ENCODE measurements around the gene SFN. TPM values are rescaled to one million over a fixed set of nuclear protein-coding genes. Genes with fewer than 3 reads are reported as not detected.

Gene SFN
- total RNA-seq, 1 donor: under 0.01 TPM

- Histone ChIP-seq H3K4me3 (ENCODE audit: insufficient read depth, low read length) (no peak overlapping the region), H4K20me1 (ENCODE audit: insufficient read depth, low read length) (no peaks in the 10 kb centered on the region), H3K36me3 (ENCODE audit: insufficient read depth, low read length) (peaks cover 39% of the 10 kb centered on the region), H3K4me2 (ENCODE audit: insufficient read depth, low read length) (no peak overlapping the region), H3K27me3 (ENCODE audit: insufficient read depth, low read length) (no peaks in the 10 kb centered on the region), H3K27ac (ENCODE audit: low read depth, low read length) (no peak overlapping the region), H3K9me3 (ENCODE audit: low read depth, low read length) (no peaks in the 10 kb centered on the region), H3K79me2 (ENCODE audit: insufficient read depth, low read length) (peaks cover 57% of the 10 kb centered on the region), H2AFZ (ENCODE audit: low read length) (no peak overlapping the region), H3K4me1 (ENCODE audit: insufficient read depth, low read length) (peaks cover 16% of the 10 kb centered on the region)
- TF ChIP-seq, protein P1, sequence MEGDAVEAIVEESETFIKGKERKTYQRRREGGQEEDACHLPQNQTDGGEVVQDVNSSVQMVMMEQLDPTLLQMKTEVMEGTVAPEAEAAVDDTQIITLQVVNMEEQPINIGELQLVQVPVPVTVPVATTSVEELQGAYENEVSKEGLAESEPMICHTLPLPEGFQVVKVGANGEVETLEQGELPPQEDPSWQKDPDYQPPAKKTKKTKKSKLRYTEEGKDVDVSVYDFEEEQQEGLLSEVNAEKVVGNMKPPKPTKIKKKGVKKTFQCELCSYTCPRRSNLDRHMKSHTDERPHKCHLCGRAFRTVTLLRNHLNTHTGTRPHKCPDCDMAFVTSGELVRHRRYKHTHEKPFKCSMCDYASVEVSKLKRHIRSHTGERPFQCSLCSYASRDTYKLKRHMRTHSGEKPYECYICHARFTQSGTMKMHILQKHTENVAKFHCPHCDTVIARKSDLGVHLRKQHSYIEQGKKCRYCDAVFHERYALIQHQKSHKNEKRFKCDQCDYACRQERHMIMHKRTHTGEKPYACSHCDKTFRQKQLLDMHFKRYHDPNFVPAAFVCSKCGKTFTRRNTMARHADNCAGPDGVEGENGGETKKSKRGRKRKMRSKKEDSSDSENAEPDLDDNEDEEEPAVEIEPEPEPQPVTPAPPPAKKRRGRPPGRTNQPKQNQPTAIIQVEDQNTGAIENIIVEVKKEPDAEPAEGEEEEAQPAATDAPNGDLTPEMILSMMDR (IDR thresholded peaks at IDR 0.05; ENCODE audit: extremely low read depth, low read depth, low read length): no peak
- no peak for DNase-seq (ENCODE audit: insufficient read length, low spot score, missing footprints)
Observed at GRCh38 chr1:26897351-26897750, 34.4 kb downstream of the SFN start.

DNA sequence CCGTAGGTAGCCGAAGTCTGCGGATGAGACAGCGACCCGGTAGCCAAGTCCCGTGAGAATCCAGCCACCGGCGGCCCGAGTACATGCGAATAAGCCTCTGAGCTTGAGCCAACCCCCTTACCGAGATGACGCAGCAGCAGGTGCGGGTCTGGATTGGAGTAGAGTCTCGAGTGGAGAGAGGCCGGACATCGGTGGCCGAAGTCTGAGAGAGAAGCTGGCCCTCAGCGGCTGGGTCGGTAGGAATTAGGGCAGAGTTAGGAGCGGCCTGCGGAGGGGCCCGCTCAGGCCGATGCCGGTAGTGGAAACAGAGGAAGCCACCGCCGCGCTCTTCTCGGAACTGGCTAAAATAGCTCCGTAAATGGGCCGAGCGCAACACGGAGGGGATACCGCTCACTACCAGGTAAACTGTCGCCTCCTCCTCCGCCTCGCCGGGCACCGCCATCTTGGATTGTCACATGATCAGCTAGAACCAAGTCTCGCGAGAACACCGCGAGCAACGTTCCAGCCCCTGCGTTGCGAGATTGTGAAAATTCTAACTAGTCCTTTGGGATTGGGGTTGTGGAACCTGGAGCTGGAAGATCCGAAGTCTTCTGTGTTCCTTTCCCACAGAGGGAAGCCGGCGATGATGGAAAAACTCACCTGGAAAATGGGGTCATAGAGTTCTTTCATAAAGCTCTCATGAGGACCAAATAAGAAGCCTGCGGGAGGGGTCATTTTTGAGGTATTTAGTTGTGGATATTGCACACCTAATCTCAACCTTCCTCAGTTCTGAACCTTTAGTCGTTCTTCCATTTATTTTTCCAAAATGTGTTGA lies 37.3 kb downstream of the SFN start, which contains the start of gene GPATCH3:
Gene GPATCH3 (minus strand): TSS at position 467 of the 814 bp plus-strand sequence. CDS start 25 bp downstream, at position 442.
- peak; percentile 95 for DNase-seq (ENCODE audit: insufficient read length, low spot score, missing footprints)
- TF ChIP-seq, protein P1 (IDR thresholded peaks at IDR 0.05; ENCODE audit: extremely low read depth, low read depth, low read length): no peak
- H3K4me2 ChIP-seq (ENCODE audit: insufficient read depth, low read length): peak within 1 kb of the TSS; percentile 99
- peak within 1 kb of the TSS; percentile 82 for H3K27ac ChIP-seq (ENCODE audit: low read depth, low read length)
- H3K4me3 ChIP-seq (ENCODE audit: insufficient read depth, low read length): peak within 1 kb of the TSS; percentile 98
- peaks cover 45% of the 10 kb centered on the region for H3K79me2 ChIP-seq (ENCODE audit: insufficient read depth, low read length)
- no peaks in the 10 kb centered on the region for H4K20me1 ChIP-seq (ENCODE audit: insufficient read depth, low read length)
- peaks cover 17% of the 10 kb centered on the region for H3K36me3 ChIP-seq (ENCODE audit: insufficient read depth, low read length)
- peak within 1 kb of the TSS; percentile 86 for H2AFZ ChIP-seq (ENCODE audit: low read length)
- no peaks in the 10 kb centered on the region for H3K9me3 ChIP-seq (ENCODE audit: low read depth, low read length)
- H3K4me1 ChIP-seq (ENCODE audit: insufficient read depth, low read length): peaks cover 16% of the 10 kb centered on the region
- no peaks in the 10 kb centered on the region for H3K27me3 ChIP-seq (ENCODE audit: insufficient read depth, low read length)

- Histone ChIP-seq H3K27ac (ENCODE audit: low read depth, low read length) (peak overlapping the region; percentile 82), H3K4me3 (ENCODE audit: insufficient read depth, low read length) (peak overlapping the region; percentile 98), H4K20me1 (ENCODE audit: insufficient read depth, low read length) (no peaks in the 10 kb centered on the region), H3K4me1 (ENCODE audit: insufficient read depth, low read length) (peaks cover 16% of the 10 kb centered on the region), H3K36me3 (ENCODE audit: insufficient read depth, low read length) (peaks cover 15% of the 10 kb centered on the region), H3K79me2 (ENCODE audit: insufficient read depth, low read length) (peaks cover 40% of the 10 kb centered on the region), H3K4me2 (ENCODE audit: insufficient read depth, low read length) (peak overlapping the region; percentile 99), H2AFZ (ENCODE audit: low read length) (peak overlapping the region; percentile 86), H3K27me3 (ENCODE audit: insufficient read depth, low read length) (no peaks in the 10 kb centered on the region), H3K9me3 (ENCODE audit: low read depth, low read length) (no peaks in the 10 kb centered on the region)
- TF ChIP-seq, protein P1 (IDR thresholded peaks at IDR 0.05; ENCODE audit: extremely low read depth, low read depth, low read length): no peak
- no peak for DNase-seq (ENCODE audit: insufficient read length, low spot score, missing footprints)
Observed at GRCh38 chr1:26900815-26901511, 38.0 kb downstream of the SFN start.

Measured in osteoblast (primary cell).